Thyroid gland (tissue), 4 donors: ENCODE results near the gene DICER1. TPM values are rescaled to one million over a fixed set of nuclear protein-coding genes. Genes with fewer than 3 reads are reported as not detected.

Source experiments
- DNase-seq, 2 donors: peaks; one replicate each; pipeline ENCODE4 v3.0.0-alpha.2; 2019
- H3K27ac ChIP-seq, 3 donors: fragments of 200-600 bp; sonication (generic); 1 replicate in 2 of 3; 2 replicates in 1 of 3; pipeline ENCODE4 v1.5.1; 2016 to 2019; ENCODE audit warnings: mild to moderate bottlenecking in 1 of 3, moderate library complexity in 1 of 3
- H3K27me3 ChIP-seq: fragments of 200-600 bp; sonication (generic); one replicate; pipeline ENCODE4 v1.5.1; 2019
- H3K36me3 ChIP-seq, 2 donors: fragments of 200-600 bp; sonication (generic); one replicate each; pipeline ENCODE4 v1.5.1; 2016 to 2019
- H3K4me1 ChIP-seq, 2 donors: fragments of 200-600 bp; sonication (generic); one replicate each; pipeline ENCODE4 v1.5.1; 2017 to 2019
- H3K4me3 ChIP-seq, 3 donors: fragments of 200-600 bp; sonication (generic); replicated peaks in 1 of 3; 1 replicate in 2 of 3; 2 replicates in 1 of 3; pipeline ENCODE4 v1.5.1; 2016; ENCODE audit warnings: mild to moderate bottlenecking in 1 of 3
- H3K9me3 ChIP-seq: fragments of 200-600 bp; sonication (generic); one replicate; pipeline ENCODE4 v1.5.1; 2017
- CTCF ChIP-seq, 6 experiments: fragments of 200-600 bp in 3 of 6; fragments of 450-650 bp in 3 of 6; sonication (generic) in 3 of 6; IDR thresholded peaks; one replicate each; pipeline ENCODE4 v1.5.1; 2016 to 2019; ENCODE audit warnings: antibody characterized with exemption in 6 of 6, mild to moderate bottlenecking in 2 of 6, inconsistent platforms in 1 of 6, moderate library complexity in 1 of 6
- POLR2A ChIP-seq, 2 donors: fragments of 450-650 bp; IDR thresholded peaks; one replicate each; pipeline ENCODE4 v1.6.1; 2017; ENCODE audit warnings: antibody characterized with exemption in 2 of 2, mild to moderate bottlenecking in 2 of 2, moderate library complexity in 1 of 2
- WGBS, 2 donors: methylation state at CpG; one replicate each; pipeline ENCODE4 v1.1.5; 2017; 5-methylcytosine and 5-hydroxymethylcytosine counted together
- intact Hi-C: fragments of 100-400 bp; cut with DNase I; formaldehyde crosslinking; loops from one replicate; pipeline ENCODE4 v1.15.1; 2023
- total RNA-seq, 4 donors: library from RNA; depleted of rRNA; stranded (reverse); fragments of >200 nt; gene quantifications; one replicate each; pipeline ENCODE4 v1.2.3, GENCODE V29; 2016

The DICER1 gene
- total RNA-seq, 4 donors from 2014 or later: 66.5 to 96.8 (median 78.8) TPM

GRCh38 chr14:95111507-95112164, 45.7 kb downstream of the DICER1 start:
- intact Hi-C loops: no loop called here
- peaks cover 30 to 38% of the 10 kb centered on the region in 2 donors for H3K36me3 ChIP-seq
- 92 to 98% methylated on average over 2 of the region's 2 CpGs for WGBS, 2 donors
- no peaks in the 10 kb centered on the region for H3K9me3 ChIP-seq
- H3K27me3 ChIP-seq: no peaks in the 10 kb centered on the region
- no peaks in the 10 kb centered on the region for H3K4me1 ChIP-seq
- no peak overlapping the region for H3K27ac ChIP-seq
- TF ChIP-seq POLR2A (IDR thresholded peaks at IDR 0.05): no peak
- no peak for TF ChIP-seq CTCF (IDR thresholded peaks at IDR 0.05)
- H3K4me3 ChIP-seq: no peak overlapping the region
- no peak for DNase-seq

- Histone ChIP-seq H3K9me3 (no peaks in the 10 kb centered on the region), H3K4me3 (no peak overlapping the region), H3K27ac (no peak overlapping the region), H3K4me1 (no peaks in the 10 kb centered on the region), H3K27me3 (no peaks in the 10 kb centered on the region), H3K36me3 (peaks cover 35 to 41% of the 10 kb centered on the region in 2 donors)
- WGBS, 2 donors: 90 to 91% methylated on average over 8 of the region's 8 CpGs
- TF ChIP-seq CTCF (IDR thresholded peaks at IDR 0.05): no peak
- no peak for TF ChIP-seq POLR2A (IDR thresholded peaks at IDR 0.05)
- intact Hi-C loops: no loop called here
- DNase-seq: no peak
Observed at GRCh38 chr14:95110178-95110577, 47.2 kb downstream of the DICER1 start.

- WGBS, 2 donors: 94 to 96% methylated on average over 4 of the region's 4 CpGs
Observed at GRCh38 chr14:95107711-95108110, 49.6 kb downstream of the DICER1 start.

GRCh38 chr14:95106971-95107370, 50.4 kb downstream of the DICER1 start:
- Histone ChIP-seq H3K27ac (no peak overlapping the region), H3K36me3 (peaks cover 64 to 67% of the 10 kb centered on the region in 2 donors), H3K27me3 (no peaks in the 10 kb centered on the region), H3K4me3 (no peak overlapping the region), H3K4me1 (no peaks in the 10 kb centered on the region), H3K9me3 (no peaks in the 10 kb centered on the region)
- WGBS, 2 donors: 93 to 96% methylated on average over 7 of the region's 7 CpGs
- intact Hi-C loops: no loop called here
- DNase-seq: no peak
- no peak for TF ChIP-seq CTCF (IDR thresholded peaks at IDR 0.05)
- TF ChIP-seq POLR2A (IDR thresholded peaks at IDR 0.05): no peak

More at GRCh38 chr14:95107711-95108110, 49.6 kb downstream of the DICER1 start:
- no peak overlapping the region for H3K4me3 ChIP-seq
- H3K27ac ChIP-seq: no peak overlapping the region
- no peak for TF ChIP-seq POLR2A (IDR thresholded peaks at IDR 0.05)
- no peak for TF ChIP-seq CTCF (IDR thresholded peaks at IDR 0.05)
- intact Hi-C loops: no loop called here
- peaks cover 60 to 62% of the 10 kb centered on the region in 2 donors for H3K36me3 ChIP-seq
- no peaks in the 10 kb centered on the region for H3K4me1 ChIP-seq
- H3K27me3 ChIP-seq: no peaks in the 10 kb centered on the region
- DNase-seq: no peak
- no peaks in the 10 kb centered on the region for H3K9me3 ChIP-seq

- intact Hi-C loops: no loop called here
- no peaks in the 10 kb centered on the region for H3K9me3 ChIP-seq
- WGBS, 2 donors: 88 to 92% methylated on average over 5 of the region's 5 CpGs
- peaks cover 53 to 55% of the 10 kb centered on the region in 2 donors for H3K36me3 ChIP-seq
- TF ChIP-seq POLR2A (IDR thresholded peaks at IDR 0.05) (no peak), CTCF (IDR thresholded peaks at IDR 0.05) (no peak)
- no peaks in the 10 kb centered on the region for H3K4me1 ChIP-seq
- H3K27ac ChIP-seq: no peak overlapping the region
- no peak for DNase-seq
- no peak overlapping the region for H3K4me3 ChIP-seq
- H3K27me3 ChIP-seq: no peaks in the 10 kb centered on the region
Observed at GRCh38 chr14:95104911-95105310, 52.4 kb downstream of the DICER1 start.
